GM13976 (cell line): ENCODE results near the gene ENOSF1.
A peak's percentile ranks its signal among the peaks of the same experiment; 100 is the strongest.

Experiments
- DNase-seq: peaks from one replicate; pipeline ENCODE4 v3.0.0; 2012; ENCODE audit warnings: low spot score
- in situ Hi-C: fragments of 300-500 bp; cut with MboI; formaldehyde crosslinking; loops from one replicate; pipeline ENCODE4 v1.12.0; 2022; ENCODE audit warnings: low sequenced_read_pairs, mixed read lengths, inconsistent platforms; ENCODE audit not compliant: unreplicated experiment
- TF ChIP-seq, protein P1 (sequence below): IDR thresholded peaks from 2 replicates; pipeline ENCODE4 v1.5.1; 2012; ENCODE audit warnings: borderline replicate concordance, mild to moderate bottlenecking; ENCODE audit not compliant: insufficient read depth; ENCODE audit errors: extremely low read depth, missing control alignments, control extremely low read depth

The ENOSF1 gene

DNA sequence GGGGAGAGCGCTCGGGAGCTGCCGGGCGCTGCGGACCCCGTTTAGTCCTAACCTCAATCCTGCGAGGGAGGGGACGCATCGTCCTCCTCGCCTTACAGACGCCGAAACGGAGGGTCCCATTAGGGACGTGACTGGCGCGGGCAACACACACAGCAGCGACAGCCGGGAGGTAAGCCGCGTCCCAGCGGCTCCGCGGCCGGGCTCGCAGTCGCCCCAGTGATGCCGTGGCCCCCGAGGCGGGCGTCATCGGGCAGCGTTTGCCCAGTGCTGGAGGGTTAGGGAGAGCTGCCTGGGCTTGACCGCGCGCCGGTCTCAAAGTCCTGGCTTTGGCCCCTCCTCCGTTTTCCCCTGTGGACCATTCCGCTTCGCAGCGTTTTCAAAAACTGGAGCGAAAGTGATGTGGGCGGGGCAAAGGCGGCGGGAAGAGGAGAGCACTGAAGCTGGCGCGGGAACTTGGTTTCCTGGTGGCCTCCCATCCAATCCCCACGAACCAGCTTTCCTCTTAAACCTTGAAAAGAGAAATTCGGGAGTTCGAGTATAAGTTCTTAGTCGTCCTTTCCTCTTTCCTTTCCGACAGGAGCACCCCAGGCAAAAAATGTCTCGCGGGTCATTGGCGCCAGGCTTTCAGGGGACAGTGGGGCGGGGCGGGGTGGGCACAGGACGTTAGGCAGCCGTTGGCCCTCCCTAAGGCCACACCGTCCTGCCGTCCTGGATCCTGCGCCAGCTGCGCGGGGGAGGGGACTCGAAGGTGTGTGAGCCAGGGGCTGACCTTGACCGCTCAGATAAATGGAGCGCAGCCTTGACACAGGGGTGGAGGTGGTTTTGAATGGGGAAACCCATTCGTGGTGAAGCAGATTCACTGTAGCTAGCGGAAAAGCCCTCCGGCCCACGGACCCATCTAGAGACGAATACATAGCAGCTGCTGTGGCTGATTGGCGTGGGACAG is 54.2 kb downstream of the ENOSF1 start:
- in situ Hi-C loops: no loop called here
- TF ChIP-seq, protein P1, sequence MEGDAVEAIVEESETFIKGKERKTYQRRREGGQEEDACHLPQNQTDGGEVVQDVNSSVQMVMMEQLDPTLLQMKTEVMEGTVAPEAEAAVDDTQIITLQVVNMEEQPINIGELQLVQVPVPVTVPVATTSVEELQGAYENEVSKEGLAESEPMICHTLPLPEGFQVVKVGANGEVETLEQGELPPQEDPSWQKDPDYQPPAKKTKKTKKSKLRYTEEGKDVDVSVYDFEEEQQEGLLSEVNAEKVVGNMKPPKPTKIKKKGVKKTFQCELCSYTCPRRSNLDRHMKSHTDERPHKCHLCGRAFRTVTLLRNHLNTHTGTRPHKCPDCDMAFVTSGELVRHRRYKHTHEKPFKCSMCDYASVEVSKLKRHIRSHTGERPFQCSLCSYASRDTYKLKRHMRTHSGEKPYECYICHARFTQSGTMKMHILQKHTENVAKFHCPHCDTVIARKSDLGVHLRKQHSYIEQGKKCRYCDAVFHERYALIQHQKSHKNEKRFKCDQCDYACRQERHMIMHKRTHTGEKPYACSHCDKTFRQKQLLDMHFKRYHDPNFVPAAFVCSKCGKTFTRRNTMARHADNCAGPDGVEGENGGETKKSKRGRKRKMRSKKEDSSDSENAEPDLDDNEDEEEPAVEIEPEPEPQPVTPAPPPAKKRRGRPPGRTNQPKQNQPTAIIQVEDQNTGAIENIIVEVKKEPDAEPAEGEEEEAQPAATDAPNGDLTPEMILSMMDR: no peak
- DNase-seq: peak; percentile 82

DNA sequence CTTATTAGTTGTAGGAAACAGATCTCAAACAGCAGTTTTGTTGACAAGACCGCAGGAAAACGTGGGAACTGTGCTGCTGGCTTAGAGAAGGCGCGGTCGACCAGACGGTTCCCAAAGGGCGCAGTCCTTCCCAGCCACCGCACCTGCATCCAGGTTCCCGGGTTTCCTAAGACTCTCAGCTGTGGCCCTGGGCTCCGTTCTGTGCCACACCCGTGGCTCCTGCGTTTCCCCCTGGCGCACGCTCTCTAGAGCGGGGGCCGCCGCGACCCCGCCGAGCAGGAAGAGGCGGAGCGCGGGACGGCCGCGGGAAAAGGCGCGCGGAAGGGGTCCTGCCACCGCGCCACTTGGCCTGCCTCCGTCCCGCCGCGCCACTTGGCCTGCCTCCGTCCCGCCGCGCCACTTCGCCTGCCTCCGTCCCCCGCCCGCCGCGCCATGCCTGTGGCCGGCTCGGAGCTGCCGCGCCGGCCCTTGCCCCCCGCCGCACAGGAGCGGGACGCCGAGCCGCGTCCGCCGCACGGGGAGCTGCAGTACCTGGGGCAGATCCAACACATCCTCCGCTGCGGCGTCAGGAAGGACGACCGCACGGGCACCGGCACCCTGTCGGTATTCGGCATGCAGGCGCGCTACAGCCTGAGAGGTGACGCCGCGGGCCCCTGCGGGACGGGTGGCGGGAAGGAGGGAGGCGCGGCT is 55.0 kb downstream of the ENOSF1 start, which contains the start of gene TYMS:
Gene TYMS, plus strand, starts transcription at position 343 of the 690 bp plus-strand sequence. Its CDS starts 90 bp downstream, at position 433.
- DNase-seq: peak; percentile 83
- TF ChIP-seq, protein P1: no peak
- in situ Hi-C loops: no loop called here

DNA sequence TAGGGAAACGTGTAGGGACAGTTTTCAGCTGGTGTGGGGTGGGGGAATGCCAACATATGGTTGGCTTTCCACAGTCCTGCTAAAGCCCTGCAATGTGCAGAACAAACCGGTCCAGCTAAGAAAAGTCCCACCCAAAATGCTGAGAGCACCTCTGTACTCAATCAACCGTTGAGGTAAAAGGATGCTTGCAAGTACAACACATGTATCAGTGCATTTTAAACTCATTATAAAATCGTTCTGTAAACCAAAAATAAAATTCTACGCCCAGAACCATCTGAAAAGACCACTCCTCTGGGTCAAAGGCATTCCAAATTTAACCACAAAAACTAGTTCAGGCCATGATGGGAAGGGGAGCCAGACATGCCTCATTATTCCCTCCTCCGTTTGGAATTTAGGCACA is 57.0 kb downstream of the ENOSF1 start:
- in situ Hi-C loops: no loop called here
- TF ChIP-seq, protein P1: no peak
- no peak for DNase-seq

DNA sequence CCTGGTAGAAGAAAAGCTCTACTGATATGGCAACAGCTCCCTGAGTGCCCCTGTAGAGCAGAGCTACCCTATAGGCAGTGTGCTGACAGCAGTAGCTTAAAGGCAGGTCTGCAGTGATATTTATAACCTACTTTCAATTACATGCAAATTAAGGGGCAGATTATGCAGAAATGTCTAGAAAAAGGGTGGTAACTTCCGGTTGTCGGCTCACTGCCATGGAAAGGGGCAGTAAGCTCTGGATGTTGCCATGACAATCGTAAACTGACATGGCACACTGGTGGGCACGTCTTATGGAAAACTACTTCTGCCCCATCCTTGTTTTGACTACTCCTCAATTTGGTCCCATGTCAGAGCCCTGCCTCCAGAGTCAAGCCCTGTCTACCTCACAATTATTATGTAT is 57.8 kb downstream of the ENOSF1 start:
- DNase-seq: no peak
- in situ Hi-C loops: no loop called here
- TF ChIP-seq, protein P1: no peak

DNA sequence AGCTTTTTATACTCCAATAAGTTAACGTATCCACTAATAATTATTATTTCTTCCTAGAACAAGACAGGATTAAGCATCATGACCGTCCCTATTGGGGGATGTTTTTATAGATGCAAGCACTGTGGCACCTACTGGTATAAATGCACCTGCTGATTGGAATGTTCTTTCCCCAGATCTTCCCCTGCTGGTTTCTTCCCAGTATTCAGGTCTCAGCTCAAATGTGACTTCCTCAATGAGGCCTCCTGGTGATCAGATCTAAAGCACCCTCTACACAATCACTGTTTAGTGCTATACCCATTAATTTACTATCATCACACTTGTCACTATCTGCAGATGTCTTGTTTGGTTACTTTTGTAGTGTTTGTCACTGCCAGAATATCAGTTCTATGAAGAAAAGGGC is 58.9 kb downstream of the ENOSF1 start:
- TF ChIP-seq, protein P1: no peak
- DNase-seq: no peak
- in situ Hi-C loops: no loop called here

DNA sequence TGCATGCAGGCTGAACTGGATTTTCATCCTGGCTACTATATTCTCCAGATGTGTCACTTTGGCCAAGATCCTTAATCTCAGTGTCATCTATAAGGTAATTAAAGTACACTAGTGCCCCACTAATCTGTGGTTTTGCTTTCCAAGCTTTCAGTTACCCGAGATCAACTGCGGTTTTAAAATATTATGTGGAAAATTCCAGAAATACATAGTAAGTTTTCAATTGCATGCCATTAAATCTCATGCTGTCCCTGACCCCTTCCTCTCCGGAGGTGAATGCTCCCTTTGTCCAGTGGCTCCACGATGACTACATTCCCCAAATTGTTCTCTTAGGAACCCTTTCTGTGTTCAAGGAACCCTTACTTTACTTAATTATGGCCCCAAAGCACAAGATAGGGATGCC is 60.3 kb downstream of the ENOSF1 start:
- in situ Hi-C loops: no loop called here
- no peak for DNase-seq
- TF ChIP-seq, protein P1: no peak
